IPS DF 19.7 (cell line): ENCODE results near the gene FBXL17.

ENCODE experiments used
- DNase-seq: peaks from one replicate; pipeline ENCODE4 v3.0.0-alpha.2; 2013; ENCODE audit warnings: low read depth, low spot score

Gene FBXL17

GRCh38 chr5:107954254-107954653 lies 427.6 kb downstream of the FBXL17 start:
- no peak for DNase-seq

- no peak for DNase-seq
These were observed 429.4 kb downstream of the FBXL17 start for GRCh38 chr5:107952450-107952849.

GRCh38 chr5:107951309-107951708 lies 430.6 kb downstream of the FBXL17 start:
- DNase-seq: no peak

GRCh38 chr5:107950776-107951175 lies 431.1 kb downstream of the FBXL17 start:
- no peak for DNase-seq

GRCh38 chr5:107949688-107950341 lies 432.1 kb downstream of the FBXL17 start:
- no peak for DNase-seq

- no peak for DNase-seq
These were observed 433.5 kb downstream of the FBXL17 start for GRCh38 chr5:107948377-107948776.

- DNase-seq: no peak
These were observed 436.8 kb downstream of the FBXL17 start for GRCh38 chr5:107945061-107945460.

- DNase-seq: no peak
These were observed 438.0 kb downstream of the FBXL17 start for GRCh38 chr5:107943923-107944322.

GRCh38 chr5:107941036-107941435 lies 440.9 kb downstream of the FBXL17 start:
- no peak for DNase-seq

- DNase-seq: no peak
These were observed 444.1 kb downstream of the FBXL17 start for GRCh38 chr5:107937651-107938355.

GRCh38 chr5:107937204-107937603 lies 444.7 kb downstream of the FBXL17 start:
- no peak for DNase-seq

- DNase-seq: no peak
These were observed 445.4 kb downstream of the FBXL17 start for GRCh38 chr5:107936515-107936914.

- no peak for DNase-seq
These were observed 446.3 kb downstream of the FBXL17 start for GRCh38 chr5:107935645-107936044.

- no peak for DNase-seq
These were observed 448.6 kb downstream of the FBXL17 start for GRCh38 chr5:107933326-107933725.

- no peak for DNase-seq
These were observed 451.0 kb downstream of the FBXL17 start for GRCh38 chr5:107930891-107931290.

GRCh38 chr5:107930092-107930491 lies 451.8 kb downstream of the FBXL17 start:
- no peak for DNase-seq

GRCh38 chr5:107929080-107929479 lies 452.8 kb downstream of the FBXL17 start:
- DNase-seq: no peak

- no peak for DNase-seq
These were observed 455.8 kb downstream of the FBXL17 start for GRCh38 chr5:107926121-107926520.

GRCh38 chr5:107925200-107925599 lies 456.7 kb downstream of the FBXL17 start:
- no peak for DNase-seq

GRCh38 chr5:107919969-107920368 lies 461.9 kb downstream of the FBXL17 start:
- DNase-seq: no peak

GRCh38 chr5:107919361-107919760 lies 462.5 kb downstream of the FBXL17 start:
- DNase-seq: no peak

GRCh38 chr5:107917983-107918382 lies 463.9 kb downstream of the FBXL17 start:
- DNase-seq: no peak
